Measurements from ENCODE around the gene KBTBD3.
"Not testable (repeated sequence)": the region's sequence is repeated elsewhere in the genome, so short reads cannot be mapped to it uniquely, and the experiment has no call there.

KBTBD3 gene

GRCh38 chr11:106061249-106061784 is 15.8 kb downstream of the KBTBD3 start:
- no peak for DNase-seq

GRCh38 chr11:106059617-106060016 is 17.5 kb downstream of the KBTBD3 start:
- no peak for DNase-seq

- not testable (repeated sequence) for DNase-seq
Measured at GRCh38 chr11:106058377-106058776, 18.8 kb downstream of the KBTBD3 start.

GRCh38 chr11:106051103-106051502 is 26.0 kb downstream of the KBTBD3 start:
- DNase-seq, result no peak

- no peak for DNase-seq
Measured at GRCh38 chr11:106049727-106050476, 27.2 kb downstream of the KBTBD3 start.

- no peak for DNase-seq
Measured at GRCh38 chr11:106047631-106048030, 29.5 kb downstream of the KBTBD3 start.

- DNase-seq, result no peak
Measured at GRCh38 chr11:106043540-106043939, 33.6 kb downstream of the KBTBD3 start.

GRCh38 chr11:106032861-106033260 is 44.3 kb downstream of the KBTBD3 start:
- DNase-seq, result no peak

GRCh38 chr11:106031936-106032335 is 45.2 kb downstream of the KBTBD3 start:
- DNase-seq, result no peak

- no peak for DNase-seq
Measured at GRCh38 chr11:106031202-106031810, 45.8 kb downstream of the KBTBD3 start.

- no peak for DNase-seq
Measured at GRCh38 chr11:106030609-106031008, 46.5 kb downstream of the KBTBD3 start.

GRCh38 chr11:106022795-106023275 is 54.3 kb downstream of the KBTBD3 start:
- DNase-seq, result no peak

GRCh38 chr11:106021967-106022794 is 55.0 kb downstream of the KBTBD3 start, which contains the start of gene MSANTD4:
TSS of gene MSANTD4 (minus strand) at chr11:106022240. CDS start at chr11:106010917, 11,323 bp downstream.
- DNase-seq, result peak; percentile 99

- DNase-seq, result peak; percentile 2
Measured at GRCh38 chr11:106021181-106021966, 55.8 kb downstream of the KBTBD3 start.

GRCh38 chr11:106017093-106017492 is 60.1 kb downstream of the KBTBD3 start:
- no peak for DNase-seq

- no peak for DNase-seq
Measured at GRCh38 chr11:106015066-106015465, 62.1 kb downstream of the KBTBD3 start.

- no peak for DNase-seq
Measured at GRCh38 chr11:106014620-106015019, 62.5 kb downstream of the KBTBD3 start.

- DNase-seq, result no peak
Measured at GRCh38 chr11:106014035-106014434, 63.1 kb downstream of the KBTBD3 start.

- DNase-seq, result no peak
Measured at GRCh38 chr11:106012744-106013143, 64.4 kb downstream of the KBTBD3 start.

- DNase-seq, result no peak
Measured at GRCh38 chr11:106011481-106011880, 65.7 kb downstream of the KBTBD3 start.

GRCh38 chr11:106003094-106003493 is 74.1 kb downstream of the KBTBD3 start:
- DNase-seq, result not testable (repeated sequence)

GRCh38 chr11:106001304-106002012 is 75.7 kb downstream of the KBTBD3 start:
- no peak for DNase-seq
